ENCODE measurements around the gene EPB41. TPM values are rescaled to one million over a fixed set of nuclear protein-coding genes. Genes with fewer than 3 reads are reported as not detected.

The EPB41 gene
- polyA plus RNA-seq, 2 of the 4 experiments (the other 2 are of a cell fraction), result 4.9 to 12.8 TPM

DNA sequence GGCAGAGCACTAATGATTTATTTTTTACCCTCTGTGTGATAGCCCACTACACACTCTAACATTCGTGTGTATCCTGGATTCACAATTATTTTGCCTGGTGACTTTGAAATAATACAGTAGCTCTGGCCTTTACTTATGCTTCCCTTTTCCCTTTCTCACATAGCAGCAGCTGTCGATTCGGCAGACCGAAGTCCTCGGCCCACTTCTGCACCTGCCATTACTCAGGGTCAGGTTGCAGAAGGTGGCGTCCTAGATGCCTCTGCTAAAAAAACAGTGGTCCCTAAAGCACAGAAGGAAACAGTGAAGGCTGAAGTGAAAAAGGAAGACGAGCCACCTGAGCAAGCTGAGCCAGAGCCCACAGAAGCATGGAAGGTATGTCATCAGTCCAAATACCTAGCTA lies 138.6 kb downstream of the EPB41 start:
- FAIRE-seq, result no peak
- CTCF ChIA-PET, result interaction anchor here (0.8 to 1.1 kb wide), 2 partner anchors 8 to 171 kb away, joined by 3 to 6 read pairs; no protein-coding TSS in a partner anchor
- no peak overlapping the region for H3K4me2 ChIP-seq
- POLR2A ChIA-PET, result no interaction called here
- no peak for TF ChIP-seq ESRRA (IDR thresholded peaks at IDR 0.05; ENCODE audit: borderline replicate concordance, low read length)
- TF ChIP-seq, protein P1, sequence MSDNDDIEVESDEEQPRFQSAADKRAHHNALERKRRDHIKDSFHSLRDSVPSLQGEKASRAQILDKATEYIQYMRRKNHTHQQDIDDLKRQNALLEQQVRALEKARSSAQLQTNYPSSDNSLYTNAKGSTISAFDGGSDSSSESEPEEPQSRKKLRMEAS (IDR thresholded peaks at IDR 0.05), result no peak
- TF ChIP-seq, protein P2, sequence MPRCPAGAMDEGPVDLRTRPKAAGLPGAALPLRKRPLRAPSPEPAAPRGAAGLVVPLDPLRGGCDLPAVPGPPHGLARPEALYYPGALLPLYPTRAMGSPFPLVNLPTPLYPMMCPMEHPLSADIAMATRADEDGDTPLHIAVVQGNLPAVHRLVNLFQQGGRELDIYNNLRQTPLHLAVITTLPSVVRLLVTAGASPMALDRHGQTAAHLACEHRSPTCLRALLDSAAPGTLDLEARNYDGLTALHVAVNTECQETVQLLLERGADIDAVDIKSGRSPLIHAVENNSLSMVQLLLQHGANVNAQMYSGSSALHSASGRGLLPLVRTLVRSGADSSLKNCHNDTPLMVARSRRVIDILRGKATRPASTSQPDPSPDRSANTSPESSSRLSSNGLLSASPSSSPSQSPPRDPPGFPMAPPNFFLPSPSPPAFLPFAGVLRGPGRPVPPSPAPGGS (IDR thresholded peaks at IDR 0.05), result no peak
- no peak for TF ChIP-seq HOXA7 (CRISPR knock-in tag; IDR thresholded peaks at IDR 0.05)
- no peak for TF ChIP-seq NFE2L2 (conservative IDR thresholded peaks at IDR 0.05; ENCODE audit: low read length)
- TF ChIP-seq EP300 (IDR thresholded peaks at IDR 0.05), result no peak
- no peak for TF ChIP-seq SMC3 (IDR thresholded peaks at IDR 0.05)
- TF ChIP-seq FOSL2 (IDR thresholded peaks at IDR 0.05), result no peak
- no peak for TF ChIP-seq FOSL2 (CRISPR knock-in tag; IDR thresholded peaks at IDR 0.05)
- TF ChIP-seq MYC (IDR thresholded peaks at IDR 0.05; ENCODE audit: borderline replicate concordance, low read length), result no peak
- TF ChIP-seq RAD21 (conservative IDR thresholded peaks at IDR 0.05 in 1 of 2, IDR thresholded peaks at IDR 0.05 in 1 of 2), result no peak
- WGBS (ENCODE audit: missing lambda C conversion rate), result 93% methylated on average over 7 of the region's 7 CpGs
- H3K9me3 ChIP-seq, result no peaks in the 10 kb centered on the region
- DNase-seq (ENCODE audit: low read depth in 1 of 2, low spot score in 1 of 2), result no peak
- peaks cover 8% of the 10 kb centered on the region for H3K4me1 ChIP-seq
- no peak overlapping the region for H3K27ac ChIP-seq
- H3K4me3 ChIP-seq, result no peak overlapping the region
- ATAC-seq, result no peak

DNA sequence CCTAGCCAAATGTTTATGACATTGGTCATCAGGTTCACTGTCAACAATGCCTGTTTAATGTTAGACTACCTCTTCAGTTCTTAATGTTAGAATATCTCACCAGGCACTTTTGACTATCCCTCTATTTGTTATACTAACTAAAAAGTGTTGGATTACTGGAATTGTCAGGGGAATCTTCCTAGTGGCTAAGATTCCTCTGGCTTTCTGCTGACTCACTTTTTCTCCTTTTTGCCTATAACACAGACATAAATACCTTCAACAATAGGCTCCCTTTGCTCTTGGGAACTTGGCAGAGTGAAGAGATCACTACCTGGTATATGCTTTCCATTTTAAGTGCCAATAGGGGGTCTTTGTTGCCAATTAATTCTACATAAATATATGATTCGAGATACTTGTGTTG lies 140.8 kb downstream of the EPB41 start:
- FAIRE-seq (no peak), ATAC-seq (no peak), DNase-seq (ENCODE audit: low read depth in 1 of 2, low spot score in 1 of 2) (peak in 1 of 2 experiments; percentile 4)
- WGBS (ENCODE audit: missing lambda C conversion rate), result 100% methylated on average over 1 of the region's 1 CpG
- POLR2A ChIA-PET, result no interaction called here
- no peak overlapping the region for H3K27ac ChIP-seq
- CTCF ChIA-PET, result no interaction called here
- no peaks in the 10 kb centered on the region for H3K9me3 ChIP-seq
- H3K4me3 ChIP-seq, result no peak overlapping the region
- peaks cover 8% of the 10 kb centered on the region for H3K4me1 ChIP-seq
- H3K4me2 ChIP-seq, result peak overlapping the region; percentile 42; the same call in 2 of the 3 replicates
- TF ChIP-seq RCOR1 (IDR thresholded peaks at IDR 0.05; ENCODE audit: low read depth, low read length) (no peak), MAFK (IDR thresholded peaks at IDR 0.05; ENCODE audit: partially characterized antibody) (peak; percentile 21)

DNA sequence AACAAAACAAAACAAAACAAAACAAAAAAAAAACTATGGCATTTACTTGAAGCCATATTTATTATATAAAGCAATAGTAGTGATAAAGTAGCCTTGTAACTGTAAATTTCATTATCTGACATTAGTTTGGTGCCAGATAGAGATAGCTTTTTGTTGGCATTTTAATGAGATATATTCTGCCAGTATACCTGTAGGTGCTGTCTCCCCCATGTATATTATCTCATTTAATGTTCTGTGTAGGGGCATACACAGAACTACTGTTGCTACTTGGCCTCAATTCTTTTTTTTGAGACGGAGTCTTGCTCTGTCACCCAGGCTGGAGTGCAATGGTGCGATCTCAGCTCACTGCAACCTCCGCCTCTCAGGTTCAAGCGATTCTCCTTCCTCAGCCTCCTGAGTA lies 141.9 kb downstream of the EPB41 start:
- TF ChIP-seq CBX8 (IDR thresholded peaks at IDR 0.05), result no peak
- TF ChIP-seq, protein P3, sequence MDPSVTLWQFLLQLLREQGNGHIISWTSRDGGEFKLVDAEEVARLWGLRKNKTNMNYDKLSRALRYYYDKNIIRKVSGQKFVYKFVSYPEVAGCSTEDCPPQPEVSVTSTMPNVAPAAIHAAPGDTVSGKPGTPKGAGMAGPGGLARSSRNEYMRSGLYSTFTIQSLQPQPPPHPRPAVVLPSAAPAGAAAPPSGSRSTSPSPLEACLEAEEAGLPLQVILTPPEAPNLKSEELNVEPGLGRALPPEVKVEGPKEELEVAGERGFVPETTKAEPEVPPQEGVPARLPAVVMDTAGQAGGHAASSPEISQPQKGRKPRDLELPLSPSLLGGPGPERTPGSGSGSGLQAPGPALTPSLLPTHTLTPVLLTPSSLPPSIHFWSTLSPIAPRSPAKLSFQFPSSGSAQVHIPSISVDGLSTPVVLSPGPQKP (IDR thresholded peaks at IDR 0.05; ENCODE audit: low read depth, low read length), result no peak
- TF ChIP-seq SMC3 (IDR thresholded peaks at IDR 0.05), result no peak
- TF ChIP-seq, protein P4, sequence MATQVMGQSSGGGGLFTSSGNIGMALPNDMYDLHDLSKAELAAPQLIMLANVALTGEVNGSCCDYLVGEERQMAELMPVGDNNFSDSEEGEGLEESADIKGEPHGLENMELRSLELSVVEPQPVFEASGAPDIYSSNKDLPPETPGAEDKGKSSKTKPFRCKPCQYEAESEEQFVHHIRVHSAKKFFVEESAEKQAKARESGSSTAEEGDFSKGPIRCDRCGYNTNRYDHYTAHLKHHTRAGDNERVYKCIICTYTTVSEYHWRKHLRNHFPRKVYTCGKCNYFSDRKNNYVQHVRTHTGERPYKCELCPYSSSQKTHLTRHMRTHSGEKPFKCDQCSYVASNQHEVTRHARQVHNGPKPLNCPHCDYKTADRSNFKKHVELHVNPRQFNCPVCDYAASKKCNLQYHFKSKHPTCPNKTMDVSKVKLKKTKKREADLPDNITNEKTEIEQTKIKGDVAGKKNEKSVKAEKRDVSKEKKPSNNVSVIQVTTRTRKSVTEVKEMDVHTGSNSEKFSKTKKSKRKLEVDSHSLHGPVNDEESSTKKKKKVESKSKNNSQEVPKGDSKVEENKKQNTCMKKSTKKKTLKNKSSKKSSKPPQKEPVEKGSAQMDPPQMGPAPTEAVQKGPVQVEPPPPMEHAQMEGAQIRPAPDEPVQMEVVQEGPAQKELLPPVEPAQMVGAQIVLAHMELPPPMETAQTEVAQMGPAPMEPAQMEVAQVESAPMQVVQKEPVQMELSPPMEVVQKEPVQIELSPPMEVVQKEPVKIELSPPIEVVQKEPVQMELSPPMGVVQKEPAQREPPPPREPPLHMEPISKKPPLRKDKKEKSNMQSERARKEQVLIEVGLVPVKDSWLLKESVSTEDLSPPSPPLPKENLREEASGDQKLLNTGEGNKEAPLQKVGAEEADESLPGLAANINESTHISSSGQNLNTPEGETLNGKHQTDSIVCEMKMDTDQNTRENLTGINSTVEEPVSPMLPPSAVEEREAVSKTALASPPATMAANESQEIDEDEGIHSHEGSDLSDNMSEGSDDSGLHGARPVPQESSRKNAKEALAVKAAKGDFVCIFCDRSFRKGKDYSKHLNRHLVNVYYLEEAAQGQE (IDR thresholded peaks at IDR 0.05), result no peak
- TF ChIP-seq FOXS1 (CRISPR knock-in tag; IDR thresholded peaks at IDR 0.05), result no peak
- TF ChIP-seq NFE2L2 (conservative IDR thresholded peaks at IDR 0.05; ENCODE audit: low read length), result no peak
- TF ChIP-seq NR3C1 (IDR thresholded peaks at IDR 0.05), result no peak
- no peak for TF ChIP-seq CBX2 (IDR thresholded peaks at IDR 0.05; ENCODE audit: borderline replicate concordance, low read depth)
- no peak for TF ChIP-seq SREBF2 (IDR thresholded peaks at IDR 0.05)
- FAIRE-seq, result no peak
- ChIA-PET POLR2A (no interaction called here), CTCF (no interaction called here)
- H3K4me2 ChIP-seq, result no peak overlapping the region
- peaks cover 8% of the 10 kb centered on the region for H3K4me1 ChIP-seq
- 95% methylated on average over 4 of the region's 4 CpGs for WGBS (ENCODE audit: missing lambda C conversion rate)
- no peak for DNase-seq (ENCODE audit: low read depth in 1 of 2, low spot score in 1 of 2)
- no peaks in the 10 kb centered on the region for H3K9me3 ChIP-seq
- H3K4me3 ChIP-seq, result no peak overlapping the region
- no peak overlapping the region for H3K27ac ChIP-seq
- ATAC-seq, result no peak

All from A549 (cell line).